SK-N-SH treated with all-trans-retinoic acid at 6 μM for 48 hours (cell line): Measurements from ENCODE around the gene AKNA.

Source experiments
- ATAC-seq: fragments of 200-7000 bp; cut with Tn5 transposase; 3 replicates; pipeline ENCODE4 v1.9.1; 2020; ENCODE audit warnings: mild to moderate bottlenecking, moderate library complexity
- ARNTL ChIP-seq: fragments of 450-650 bp; formaldehyde crosslinking; IDR thresholded peaks from 2 replicates; pipeline ENCODE4 v1.5.0; 2020; ENCODE audit warnings: low read depth, mild to moderate bottlenecking, moderate library complexity, borderline replicate concordance
- BACH2 ChIP-seq: fragments of 250-450 bp; sonication (Bioruptor Pico); IDR thresholded peaks from 2 replicates; pipeline ENCODE4 v1.9.0; 2021; ENCODE audit warnings: mild to moderate bottlenecking, borderline replicate concordance
- CSDC2 ChIP-seq: fragments of 250-450 bp; sonication (Bioruptor Pico); IDR thresholded peaks from 2 replicates; pipeline ENCODE4 v1.5.0; 2020; ENCODE audit warnings: mild to moderate bottlenecking, moderate library complexity
- ESRRG ChIP-seq: fragments of 250-450 bp; sonication (Bioruptor Pico); IDR thresholded peaks from 2 replicates; pipeline ENCODE4 v1.6.1; 2021; ENCODE audit warnings: mild to moderate bottlenecking
- GLIS3 ChIP-seq: fragments of 250-450 bp; sonication (Bioruptor Pico); IDR thresholded peaks from 2 replicates; pipeline ENCODE4 v1.5.0; 2020; ENCODE audit warnings: mild to moderate bottlenecking, moderate library complexity
- ISL1 ChIP-seq: fragments of 250-450 bp; sonication (Bioruptor Pico); IDR thresholded peaks from 2 replicates; pipeline ENCODE4 v2.1.2; 2022; ENCODE audit warnings: mild to moderate bottlenecking, moderate library complexity
- OSR1 ChIP-seq: fragments of 250-450 bp; sonication (Bioruptor Pico); IDR thresholded peaks from 2 replicates; pipeline ENCODE4 v1.8.0; 2022; ENCODE audit warnings: moderate library complexity, mild to moderate bottlenecking, inconsistent platforms
- PPARA ChIP-seq: fragments of 250-450 bp; sonication (Bioruptor Pico); IDR thresholded peaks from 2 replicates; pipeline ENCODE4 v1.5.0; 2020; ENCODE audit warnings: mild to moderate bottlenecking, borderline replicate concordance
- RARB ChIP-seq: fragments of 250-450 bp; sonication (Bioruptor Pico); IDR thresholded peaks from 2 replicates; pipeline ENCODE4 v1.8.0; 2021; ENCODE audit warnings: mild to moderate bottlenecking, moderate library complexity
- SNAI2 ChIP-seq: fragments of 250-450 bp; sonication (Bioruptor Pico); IDR thresholded peaks from 2 replicates; pipeline ENCODE4 v1.5.0; 2020; ENCODE audit warnings: mild to moderate bottlenecking, moderate library complexity
- TCF4 ChIP-seq: fragments of 250-450 bp; sonication (Bioruptor Pico); IDR thresholded peaks from 2 replicates; pipeline ENCODE4 v1.8.0; 2021; ENCODE audit warnings: mild to moderate bottlenecking, moderate library complexity, borderline replicate concordance
- TOX ChIP-seq: fragments of 250-450 bp; sonication (Bioruptor Pico); IDR thresholded peaks from 2 replicates; pipeline ENCODE4 v1.8.0; 2021; ENCODE audit warnings: mild to moderate bottlenecking, moderate library complexity, borderline replicate concordance
- ZC3H10 ChIP-seq: fragments of 250-450 bp; sonication (Bioruptor Pico); IDR thresholded peaks from 2 replicates; pipeline ENCODE4 v1.5.1; 2021; ENCODE audit warnings: mild to moderate bottlenecking, moderate library complexity
- ZFP3 ChIP-seq: fragments of 250-450 bp; sonication (Bioruptor Pico); IDR thresholded peaks from 2 replicates; pipeline ENCODE4 v1.5.0; 2020; ENCODE audit warnings: mild to moderate bottlenecking, moderate library complexity
- ZFP30 ChIP-seq: fragments of 450-650 bp; formaldehyde crosslinking; IDR thresholded peaks from 2 replicates; pipeline ENCODE4 v1.5.0; 2022; ENCODE audit warnings: mild to moderate bottlenecking, moderate library complexity
- ZNF565 ChIP-seq: fragments of 450-650 bp; formaldehyde crosslinking; conservative IDR thresholded peaks from 2 replicates; pipeline ENCODE4 v1.5.0; 2020; ENCODE audit warnings: low read depth, mild to moderate bottlenecking, moderate library complexity
- ZNF70 ChIP-seq: fragments of 450-650 bp; formaldehyde crosslinking; IDR thresholded peaks from 2 replicates; pipeline ENCODE4 v1.5.0; 2020; ENCODE audit warnings: mild to moderate bottlenecking, moderate library complexity
- ZNF8 ChIP-seq: fragments of 450-650 bp; formaldehyde crosslinking; IDR thresholded peaks from 2 replicates; pipeline ENCODE4 v1.5.0; 2020; ENCODE audit warnings: mild to moderate bottlenecking, moderate library complexity
- TF ChIP-seq, protein P1 (sequence below): fragments of 250-450 bp; sonication (Bioruptor Pico); IDR thresholded peaks from 2 replicates; pipeline ENCODE4 v1.5.1; 2020; ENCODE audit warnings: low read depth, mild to moderate bottlenecking, moderate library complexity
- TF ChIP-seq, protein P2 (sequence below): fragments of 250-450 bp; sonication (Bioruptor Pico); IDR thresholded peaks from 2 replicates; pipeline ENCODE4 v1.5.1; 2021; ENCODE audit warnings: mild to moderate bottlenecking, moderate library complexity
- TF ChIP-seq, protein P3 (sequence below): fragments of 250-450 bp; sonication (Bioruptor Pico); IDR thresholded peaks from 2 replicates; pipeline ENCODE4 v1.8.0; 2020; ENCODE audit warnings: mild to moderate bottlenecking, moderate library complexity, borderline replicate concordance
- TF ChIP-seq, protein P4 (sequence below): fragments of 250-450 bp; sonication (Bioruptor Pico); IDR thresholded peaks from 2 replicates; pipeline ENCODE4 v1.8.0; 2021; ENCODE audit warnings: low read depth, mild to moderate bottlenecking, moderate library complexity, borderline replicate concordance

AKNA gene

DNA sequence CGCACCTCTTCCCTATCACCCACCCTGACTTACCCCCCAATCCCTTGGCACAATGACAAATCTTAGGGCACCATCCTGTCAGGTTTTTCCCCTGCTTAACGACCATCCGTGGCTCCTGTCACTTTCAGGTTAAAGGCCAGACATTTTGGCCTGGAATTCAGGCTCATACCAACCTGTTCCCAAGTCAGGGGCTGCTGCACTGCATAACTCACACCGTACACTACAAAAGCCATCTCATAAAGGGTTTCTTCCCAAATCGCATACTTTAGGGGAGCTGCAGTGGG is 7.5 kb upstream of the AKNA start:
- TF ChIP-seq ZNF565 (CRISPR knock-in tag) (no peak), BACH2 (CRISPR knock-in tag) (no peak), PPARA (CRISPR knock-in tag) (no peak), ZFP30 (CRISPR knock-in tag) (no peak), RARB (no peak), TCF4 (CRISPR knock-in tag) (no peak), SNAI2 (CRISPR knock-in tag) (no peak), ZC3H10 (CRISPR knock-in tag) (no peak), ESRRG (CRISPR knock-in tag) (no peak), CSDC2 (CRISPR knock-in tag) (no peak), ARNTL (CRISPR knock-in tag) (no peak), ZFP3 (CRISPR knock-in tag) (no peak)
- no peak for ATAC-seq

DNA sequence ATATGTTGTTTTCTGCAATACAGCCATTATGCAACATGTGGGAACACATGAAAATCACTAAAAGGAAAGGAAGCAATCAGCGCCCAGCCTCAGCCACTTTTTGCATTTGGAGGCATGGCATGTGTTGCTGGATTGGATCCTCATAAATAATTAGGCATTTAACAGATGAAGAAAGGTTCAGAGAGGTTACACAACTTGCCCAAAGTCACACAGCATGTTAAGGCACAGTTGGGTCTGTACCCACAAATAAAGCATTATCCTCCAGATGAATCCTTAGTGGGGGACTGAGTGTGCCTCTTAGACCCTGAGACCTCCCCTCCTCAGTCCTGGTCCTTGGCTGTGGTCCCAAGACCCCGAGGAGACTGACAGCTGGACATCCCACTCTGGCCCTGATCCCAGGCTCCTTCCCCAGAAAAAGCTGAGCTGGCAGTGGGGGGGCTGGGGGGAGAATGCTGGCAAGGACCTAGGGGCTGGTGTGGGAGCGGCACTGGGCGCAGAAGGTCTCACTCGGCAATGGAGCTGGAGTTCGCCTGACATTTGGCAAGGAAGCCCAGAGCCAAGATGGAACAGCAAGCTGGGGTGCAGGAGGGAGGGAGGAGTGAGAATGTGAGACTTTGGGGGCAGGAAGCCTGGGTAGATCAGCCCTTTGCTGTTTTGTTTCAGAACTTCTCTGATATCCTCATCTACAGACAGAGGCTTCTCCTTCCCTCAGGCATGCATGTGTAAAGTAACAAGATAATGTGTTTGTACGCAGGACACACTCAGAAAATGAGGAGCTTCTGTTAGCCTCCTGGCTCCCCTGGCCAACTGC is 6.9 kb upstream of the AKNA start:
- ATAC-seq, result no peak
- no peak for TF ChIP-seq ZFP30 (CRISPR knock-in tag)
- TF ChIP-seq, protein P1, sequence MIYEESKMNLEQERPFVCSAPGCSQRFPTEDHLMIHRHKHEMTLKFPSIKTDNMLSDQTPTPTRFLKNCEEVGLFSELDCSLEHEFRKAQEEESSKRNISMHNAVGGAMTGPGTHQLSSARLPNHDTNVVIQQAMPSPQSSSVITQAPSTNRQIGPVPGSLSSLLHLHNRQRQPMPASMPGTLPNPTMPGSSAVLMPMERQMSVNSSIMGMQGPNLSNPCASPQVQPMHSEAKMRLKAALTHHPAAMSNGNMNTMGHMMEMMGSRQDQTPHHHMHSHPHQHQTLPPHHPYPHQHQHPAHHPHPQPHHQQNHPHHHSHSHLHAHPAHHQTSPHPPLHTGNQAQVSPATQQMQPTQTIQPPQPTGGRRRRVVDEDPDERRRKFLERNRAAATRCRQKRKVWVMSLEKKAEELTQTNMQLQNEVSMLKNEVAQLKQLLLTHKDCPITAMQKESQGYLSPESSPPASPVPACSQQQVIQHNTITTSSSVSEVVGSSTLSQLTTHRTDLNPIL (CRISPR knock-in tag), result no peak
- TF ChIP-seq ARNTL (CRISPR knock-in tag), result no peak
- TF ChIP-seq OSR1, result no peak
- TF ChIP-seq, protein P2, sequence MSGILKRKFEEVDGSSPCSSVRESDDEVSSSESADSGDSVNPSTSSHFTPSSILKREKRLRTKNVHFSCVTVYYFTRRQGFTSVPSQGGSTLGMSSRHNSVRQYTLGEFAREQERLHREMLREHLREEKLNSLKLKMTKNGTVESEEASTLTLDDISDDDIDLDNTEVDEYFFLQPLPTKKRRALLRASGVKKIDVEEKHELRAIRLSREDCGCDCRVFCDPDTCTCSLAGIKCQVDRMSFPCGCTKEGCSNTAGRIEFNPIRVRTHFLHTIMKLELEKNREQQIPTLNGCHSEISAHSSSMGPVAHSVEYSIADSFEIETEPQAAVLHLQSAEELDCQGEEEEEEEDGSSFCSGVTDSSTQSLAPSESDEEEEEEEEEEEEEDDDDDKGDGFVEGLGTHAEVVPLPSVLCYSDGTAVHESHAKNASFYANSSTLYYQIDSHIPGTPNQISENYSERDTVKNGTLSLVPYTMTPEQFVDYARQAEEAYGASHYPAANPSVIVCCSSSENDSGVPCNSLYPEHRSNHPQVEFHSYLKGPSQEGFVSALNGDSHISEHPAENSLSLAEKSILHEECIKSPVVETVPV (CRISPR knock-in tag), result no peak
- TF ChIP-seq TCF4 (CRISPR knock-in tag), result no peak
- TF ChIP-seq TOX (CRISPR knock-in tag), result no peak
- TF ChIP-seq PPARA (CRISPR knock-in tag), result no peak
- TF ChIP-seq, protein P3, sequence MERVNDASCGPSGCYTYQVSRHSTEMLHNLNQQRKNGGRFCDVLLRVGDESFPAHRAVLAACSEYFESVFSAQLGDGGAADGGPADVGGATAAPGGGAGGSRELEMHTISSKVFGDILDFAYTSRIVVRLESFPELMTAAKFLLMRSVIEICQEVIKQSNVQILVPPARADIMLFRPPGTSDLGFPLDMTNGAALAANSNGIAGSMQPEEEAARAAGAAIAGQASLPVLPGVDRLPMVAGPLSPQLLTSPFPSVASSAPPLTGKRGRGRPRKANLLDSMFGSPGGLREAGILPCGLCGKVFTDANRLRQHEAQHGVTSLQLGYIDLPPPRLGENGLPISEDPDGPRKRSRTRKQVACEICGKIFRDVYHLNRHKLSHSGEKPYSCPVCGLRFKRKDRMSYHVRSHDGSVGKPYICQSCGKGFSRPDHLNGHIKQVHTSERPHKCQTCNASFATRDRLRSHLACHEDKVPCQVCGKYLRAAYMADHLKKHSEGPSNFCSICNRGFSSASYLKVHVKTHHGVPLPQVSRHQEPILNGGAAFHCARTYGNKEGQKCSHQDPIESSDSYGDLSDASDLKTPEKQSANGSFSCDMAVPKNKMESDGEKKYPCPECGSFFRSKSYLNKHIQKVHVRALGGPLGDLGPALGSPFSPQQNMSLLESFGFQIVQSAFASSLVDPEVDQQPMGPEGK (CRISPR knock-in tag), result no peak
- no peak for TF ChIP-seq ISL1
- TF ChIP-seq GLIS3 (CRISPR knock-in tag), result no peak
- TF ChIP-seq SNAI2 (CRISPR knock-in tag), result no peak
- no peak for TF ChIP-seq ZFP3 (CRISPR knock-in tag)
- TF ChIP-seq CSDC2 (CRISPR knock-in tag), result no peak
- TF ChIP-seq ESRRG (CRISPR knock-in tag), result no peak
- no peak for TF ChIP-seq ZNF565 (CRISPR knock-in tag)
- TF ChIP-seq ZNF70 (CRISPR knock-in tag), result no peak
- TF ChIP-seq, protein P4, sequence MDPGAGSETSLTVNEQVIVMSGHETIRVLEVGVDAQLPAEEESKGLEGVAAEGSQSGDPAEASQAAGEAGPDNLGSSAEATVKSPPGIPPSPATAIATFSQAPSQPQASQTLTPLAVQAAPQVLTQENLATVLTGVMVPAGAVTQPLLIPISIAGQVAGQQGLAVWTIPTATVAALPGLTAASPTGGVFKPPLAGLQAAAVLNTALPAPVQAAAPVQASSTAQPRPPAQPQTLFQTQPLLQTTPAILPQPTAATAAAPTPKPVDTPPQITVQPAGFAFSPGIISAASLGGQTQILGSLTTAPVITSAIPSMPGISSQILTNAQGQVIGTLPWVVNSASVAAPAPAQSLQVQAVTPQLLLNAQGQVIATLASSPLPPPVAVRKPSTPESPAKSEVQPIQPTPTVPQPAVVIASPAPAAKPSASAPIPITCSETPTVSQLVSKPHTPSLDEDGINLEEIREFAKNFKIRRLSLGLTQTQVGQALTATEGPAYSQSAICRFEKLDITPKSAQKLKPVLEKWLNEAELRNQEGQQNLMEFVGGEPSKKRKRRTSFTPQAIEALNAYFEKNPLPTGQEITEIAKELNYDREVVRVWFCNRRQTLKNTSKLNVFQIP, result no peak
- TF ChIP-seq BACH2 (CRISPR knock-in tag), result no peak

DNA sequence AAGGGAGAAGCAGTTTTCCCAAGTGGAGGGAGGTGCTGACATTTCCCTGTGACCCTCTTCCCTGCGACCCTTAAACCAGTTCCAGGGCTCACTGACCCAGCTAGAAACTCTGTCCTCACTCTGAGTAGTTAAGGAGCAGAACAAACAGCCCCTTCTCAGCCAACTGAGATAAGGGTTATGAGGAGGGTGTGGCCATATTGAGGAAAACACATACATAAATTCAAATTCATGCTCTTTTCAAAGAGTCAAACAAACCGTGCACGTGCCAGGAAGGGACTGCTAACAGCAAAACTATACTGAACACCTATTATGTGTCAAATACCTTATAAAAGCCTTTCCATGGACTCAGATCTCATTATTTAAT is 4.9 kb upstream of the AKNA start:
- TF ChIP-seq, protein P1 (CRISPR knock-in tag), result no peak
- no peak for TF ChIP-seq ZNF70 (CRISPR knock-in tag)
- no peak for TF ChIP-seq ZNF8 (CRISPR knock-in tag)
- TF ChIP-seq SNAI2 (CRISPR knock-in tag), result no peak
- TF ChIP-seq TOX (CRISPR knock-in tag), result no peak
- TF ChIP-seq GLIS3 (CRISPR knock-in tag), result no peak
- no peak for TF ChIP-seq RARB
- no peak for TF ChIP-seq ZFP3 (CRISPR knock-in tag)
- no peak for TF ChIP-seq PPARA (CRISPR knock-in tag)
- TF ChIP-seq ZC3H10 (CRISPR knock-in tag), result no peak
- TF ChIP-seq ISL1, result no peak
- no peak for TF ChIP-seq OSR1
- no peak for TF ChIP-seq BACH2 (CRISPR knock-in tag)
- no peak for TF ChIP-seq TCF4 (CRISPR knock-in tag)
- no peak for ATAC-seq
